CD4-positive, alpha-beta T cell treated with Interleukin-21 for 1 hour (primary cell): ENCODE results near the gene CAPN15.

Source experiments
- DNase-seq: peaks from one replicate; pipeline ENCODE4 v3.0.0-alpha.2; 2020

CAPN15 gene

GRCh38 chr16:563072-563644 is 35.6 kb downstream of the CAPN15 start:
- DNase-seq = no peak

GRCh38 chr16:564690-565418 is 37.3 kb downstream of the CAPN15 start:
- no peak for DNase-seq

GRCh38 chr16:565419-566330 is 38.2 kb downstream of the CAPN15 start:
- DNase-seq = no peak

GRCh38 chr16:566475-567372 is 39.2 kb downstream of the CAPN15 start, which contains the start of gene NHLRC4:
NHLRC4 (plus strand) TSS chr16:567005; CDS start chr16:568048, 1,043 bp downstream.
- DNase-seq = peak; percentile 53

- DNase-seq = no peak
These were observed 40.1 kb downstream of the CAPN15 start for GRCh38 chr16:567373-568256.

GRCh38 chr16:568401-569258 is 41.1 kb downstream of the CAPN15 start:
- DNase-seq = no peak

GRCh38 chr16:569445-570254 is 42.1 kb downstream of the CAPN15 start, which contains the start of gene PIGQ:
PIGQ (plus strand) TSS chr16:569968; CDS start chr16:574075, 4,107 bp downstream.
- peak; percentile 73 for DNase-seq

GRCh38 chr16:572865-573650 is 45.5 kb downstream of the CAPN15 start:
- no peak for DNase-seq

GRCh38 chr16:574021-574760 is 46.7 kb downstream of the CAPN15 start:
- no peak for DNase-seq

- no peak for DNase-seq
These were observed 48.1 kb downstream of the CAPN15 start for GRCh38 chr16:575354-576196.

GRCh38 chr16:576197-576822 is 48.8 kb downstream of the CAPN15 start:
- no peak for DNase-seq

- DNase-seq = no peak
These were observed 49.3 kb downstream of the CAPN15 start for GRCh38 chr16:576823-577201.

- no peak for DNase-seq
These were observed 50.3 kb downstream of the CAPN15 start for GRCh38 chr16:577796-578195.

GRCh38 chr16:578232-578869 is 50.8 kb downstream of the CAPN15 start:
- DNase-seq = no peak

GRCh38 chr16:578870-579405 is 51.4 kb downstream of the CAPN15 start:
- DNase-seq = peak; percentile 75
